Astrocyte of the spinal cord (primary cell): Measurements from ENCODE around the gene LYST.
A peak's percentile ranks its signal among the peaks of the same experiment; 100 is the strongest.

Experiments used
- DNase-seq: peaks from one replicate; pipeline ENCODE4 v3.0.0; 2011; ENCODE audit warnings: low read depth, low spot score
- H3K4me3 ChIP-seq: 2 replicates; pipeline ENCODE4 v1.5.1; 2011; ENCODE audit warnings: low read depth, mild to moderate bottlenecking, low read length, moderate library complexity
- CTCF ChIP-seq: IDR thresholded peaks from 2 replicates; pipeline ENCODE4 v1.5.1; 2012; ENCODE audit warnings: low read depth, mild to moderate bottlenecking, low read length, inconsistent platforms
- in situ Hi-C: cut with HindIII; loops from 2 replicates; pipeline ENCODE4 v1.10.0; 2017; ENCODE audit warnings: low sequenced_read_pairs

The LYST gene

DNA sequence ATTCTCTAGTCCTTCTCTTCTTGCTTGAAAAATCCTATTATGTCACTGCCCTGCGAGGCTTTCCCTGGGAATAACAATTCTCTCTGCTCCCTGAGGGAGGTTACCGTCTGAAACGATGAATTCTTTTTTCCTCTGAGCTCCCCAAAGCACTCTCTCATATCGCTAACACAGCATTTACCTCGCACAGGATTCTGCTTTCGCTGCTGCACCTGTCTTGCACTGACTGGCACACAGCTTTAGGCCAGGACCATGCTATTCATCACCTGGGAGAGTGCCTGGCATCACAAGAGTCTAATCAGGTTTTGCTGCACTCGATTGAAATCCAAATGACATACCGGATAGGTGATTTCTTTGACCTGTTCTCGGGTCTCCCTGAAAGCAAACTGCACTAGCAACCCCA is 164.3 kb downstream of the LYST start:
- DNase-seq: no peak
- in situ Hi-C loops: no loop called here
- TF ChIP-seq CTCF: no peak
- no peak overlapping the region for H3K4me3 ChIP-seq

- DNase-seq: no peak
- no peak overlapping the region for H3K4me3 ChIP-seq
- TF ChIP-seq CTCF: no peak
- in situ Hi-C loops: no loop called here
Measured at GRCh38 chr1:235697508-235697907, 169.2 kb downstream of the LYST start.

DNA sequence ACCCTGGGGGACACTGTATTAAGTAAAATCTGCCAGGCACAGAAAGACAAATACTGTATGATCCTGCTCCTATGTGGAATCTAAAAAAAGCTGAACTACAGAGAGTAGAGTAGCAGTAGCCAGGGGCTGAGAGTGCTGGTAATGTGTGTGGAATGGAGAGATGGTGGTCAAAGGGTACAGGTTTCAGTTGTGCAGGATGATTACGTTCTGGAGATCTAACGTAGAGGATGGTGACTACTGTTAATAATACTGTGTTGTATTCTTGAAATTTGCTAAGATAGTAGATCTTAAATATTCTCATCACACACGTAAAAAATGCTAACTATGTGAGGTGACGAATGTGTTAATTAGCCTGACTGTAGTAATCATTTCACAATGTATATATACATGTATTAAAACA is 177.3 kb downstream of the LYST start:
- TF ChIP-seq CTCF: no peak
- in situ Hi-C loops: no loop called here
- H3K4me3 ChIP-seq: no peak overlapping the region
- DNase-seq: no peak

GRCh38 chr1:235688096-235688495 is 178.6 kb downstream of the LYST start:
- in situ Hi-C loops: no loop called here

GRCh38 chr1:235683653-235684052 is 183.1 kb downstream of the LYST start:
- TF ChIP-seq CTCF: no peak
- H3K4me3 ChIP-seq: no peak overlapping the region
- DNase-seq: peak; percentile 3
- in situ Hi-C loops: no loop called here

More at GRCh38 chr1:235688096-235688495, 178.6 kb downstream of the LYST start:
- no peak overlapping the region for H3K4me3 ChIP-seq
- TF ChIP-seq CTCF: no peak
- DNase-seq: no peak

DNA sequence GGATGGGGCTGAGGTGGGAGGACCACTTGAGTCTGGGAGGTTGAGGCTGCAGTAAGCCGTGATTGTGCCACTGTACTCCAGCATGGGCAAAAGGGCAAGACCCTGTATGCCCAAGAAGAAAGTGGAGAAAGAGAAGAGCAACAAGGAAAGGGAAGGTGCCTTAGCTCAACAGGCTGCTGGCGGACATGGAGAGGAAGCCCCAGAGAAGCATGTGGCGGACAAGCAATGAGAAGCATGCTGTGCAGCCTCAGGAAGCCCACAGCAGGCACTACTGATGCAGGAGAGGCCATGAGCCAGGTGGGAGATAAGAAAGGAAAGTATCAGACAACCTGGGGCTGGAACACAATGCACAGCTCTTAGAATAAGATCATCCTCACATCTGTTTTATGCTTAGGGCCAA is 184.5 kb downstream of the LYST start:
- in situ Hi-C loops: no loop called here
- no peak for DNase-seq
- TF ChIP-seq CTCF: no peak

DNA sequence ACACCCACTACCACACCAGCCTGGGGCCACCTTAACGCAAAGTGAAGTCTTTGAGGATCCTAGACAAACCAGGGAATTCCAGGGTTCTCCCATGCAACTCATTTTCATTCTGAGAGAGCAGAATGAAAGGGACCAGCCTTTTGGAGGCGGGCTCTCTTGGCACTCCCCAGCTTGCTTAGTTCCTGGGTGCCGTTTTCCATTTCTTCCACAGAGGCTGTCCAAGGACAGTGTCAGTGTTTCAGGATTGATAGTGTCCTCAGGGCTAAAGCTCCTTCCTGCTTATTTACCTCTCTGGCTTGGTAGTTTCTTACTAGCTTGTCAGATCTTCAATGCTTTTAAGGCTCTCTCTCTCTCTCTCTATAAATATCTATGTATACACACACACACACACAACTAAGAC is 187.1 kb downstream of the LYST start:
- no peak for DNase-seq
- H3K4me3 ChIP-seq: no peak overlapping the region
- TF ChIP-seq CTCF: no peak
- in situ Hi-C loops: no loop called here

More for the DNA sequence above, 184.5 kb downstream of the LYST start:
- H3K4me3 ChIP-seq: no peak overlapping the region
